Ovary (tissue), 3 donors: ENCODE data around the gene SLC35G2.

Experiments
- CTCF ChIP-seq, 3 donors: fragments of 450-650 bp in 2 of 3; fragments of 200-600 bp in 1 of 3; IDR thresholded peaks; one replicate each; pipeline versions ENCODE4 v1.5.1 to v1.8.0; 2016 to 2022; ENCODE audit warnings: antibody characterized with exemption in 3 of 3, mild to moderate bottlenecking in 1 of 3
- EP300 ChIP-seq: sonication (generic); formaldehyde crosslinking; IDR thresholded peaks from one replicate; pipeline ENCODE4 v1.6.1; 2017; ENCODE audit warnings: antibody characterized with exemption
- POLR2A ChIP-seq: fragments of 450-650 bp; IDR thresholded peaks from one replicate; pipeline ENCODE4 v1.6.1; 2017; ENCODE audit warnings: antibody characterized with exemption, mild to moderate bottlenecking, moderate library complexity
- donor health status: DM: no; HTN: no; CAD: no.

GRCh38 chr3:136889947-136890346 is 71.0 kb downstream of the SLC35G2 start:
- TF ChIP-seq CTCF (IDR thresholded peaks at IDR 0.05): no peak
- no peak for TF ChIP-seq EP300
- no peak for TF ChIP-seq POLR2A
